ENCODE results near the gene XPA. TPM values are rescaled to one million over a fixed set of nuclear protein-coding genes. Genes with fewer than 3 reads are reported as not detected.

Gene XPA
- total RNA-seq, 4 donors from 2014 or later = 8.2 to 21.1 (median 15.0) TPM

GRCh38 chr9:97740848-97741821 is 44.0 kb upstream of the XPA start:
- H3K27ac ChIP-seq = no peak overlapping the region
- H3K9me3 ChIP-seq = no peaks in the 10 kb centered on the region
- WGBS = 1% methylated on average over 10 of the region's 56 CpGs
- H3K27me3 ChIP-seq = peaks cover 19% of the 10 kb centered on the region
- peak in 1 of 2 donors; percentile 62 for DNase-seq (ENCODE audit: low spot score in 2 of 2)
- peak overlapping the region; percentile 48 for H3K4me3 ChIP-seq
- TF ChIP-seq POLR2AphosphoS5 (IDR thresholded peaks at IDR 0.05) (peak in 1 of 3 donors; percentile 13), POLR2A (IDR thresholded peaks at IDR 0.05) (no peak), EP300 (IDR thresholded peaks at IDR 0.05) (no peak), CTCF (IDR thresholded peaks at IDR 0.05) (peak in 1 of 2 donors; percentile 20)
- peaks cover 17% of the 10 kb centered on the region for H3K4me1 ChIP-seq
- H3K36me3 ChIP-seq = no peaks in the 10 kb centered on the region

GRCh38 chr9:97737429-97737828 is 40.3 kb upstream of the XPA start:
- TF ChIP-seq EP300 (IDR thresholded peaks at IDR 0.05) = no peak
- TF ChIP-seq CTCF (IDR thresholded peaks at IDR 0.05) = no peak
- no peak for TF ChIP-seq POLR2A (IDR thresholded peaks at IDR 0.05)
- no peak for TF ChIP-seq POLR2AphosphoS5 (IDR thresholded peaks at IDR 0.05)
- H3K9me3 ChIP-seq = no peaks in the 10 kb centered on the region
- H3K4me3 ChIP-seq = no peak overlapping the region
- H3K4me1 ChIP-seq = peaks cover 17% of the 10 kb centered on the region
- no peak overlapping the region for H3K27ac ChIP-seq
- peaks cover 12% of the 10 kb centered on the region for H3K27me3 ChIP-seq
- H3K36me3 ChIP-seq = no peaks in the 10 kb centered on the region
- no peak for DNase-seq (ENCODE audit: low spot score in 2 of 2)
- WGBS = 51% methylated on average over 2 of the region's 3 CpGs

GRCh38 chr9:97735070-97735600 is 38.0 kb upstream of the XPA start:
- Histone ChIP-seq H3K36me3 (no peaks in the 10 kb centered on the region), H3K9me3 (no peaks in the 10 kb centered on the region), H3K27me3 (peaks cover 12% of the 10 kb centered on the region), H3K4me3 (no peak overlapping the region), H3K27ac (no peak overlapping the region), H3K4me1 (peaks cover under 1% of the 10 kb centered on the region)
- no peak for DNase-seq (ENCODE audit: low spot score in 2 of 2)
- WGBS = 94% methylated on average over 7 of the region's 7 CpGs
- TF ChIP-seq CTCF (IDR thresholded peaks at IDR 0.05) (no peak), POLR2AphosphoS5 (IDR thresholded peaks at IDR 0.05) (no peak), POLR2A (IDR thresholded peaks at IDR 0.05) (no peak), EP300 (IDR thresholded peaks at IDR 0.05) (no peak)

GRCh38 chr9:97726716-97727115 is 29.6 kb upstream of the XPA start:
- no peaks in the 10 kb centered on the region for H3K9me3 ChIP-seq
- no peak for DNase-seq (ENCODE audit: low spot score in 2 of 2)
- H3K27ac ChIP-seq = no peak overlapping the region
- H3K4me1 ChIP-seq = no peaks in the 10 kb centered on the region
- TF ChIP-seq EP300 (IDR thresholded peaks at IDR 0.05) (no peak), POLR2A (IDR thresholded peaks at IDR 0.05) (no peak), CTCF (IDR thresholded peaks at IDR 0.05) (no peak), POLR2AphosphoS5 (IDR thresholded peaks at IDR 0.05) (no peak)
- no peaks in the 10 kb centered on the region for H3K36me3 ChIP-seq
- no peaks in the 10 kb centered on the region for H3K27me3 ChIP-seq
- 89% methylated on average over 5 of the region's 5 CpGs for WGBS
- H3K4me3 ChIP-seq = no peak overlapping the region

GRCh38 chr9:97723819-97724218 is 26.7 kb upstream of the XPA start:
- no peak overlapping the region for H3K27ac ChIP-seq
- H3K27me3 ChIP-seq = no peaks in the 10 kb centered on the region
- H3K9me3 ChIP-seq = no peaks in the 10 kb centered on the region
- H3K4me3 ChIP-seq = no peak overlapping the region
- no peaks in the 10 kb centered on the region for H3K4me1 ChIP-seq
- WGBS = 67% methylated on average over 2 of the region's 2 CpGs
- no peaks in the 10 kb centered on the region for H3K36me3 ChIP-seq
- no peak for DNase-seq (ENCODE audit: low spot score in 2 of 2)
- no peak for TF ChIP-seq POLR2AphosphoS5 (IDR thresholded peaks at IDR 0.05)
- TF ChIP-seq CTCF (IDR thresholded peaks at IDR 0.05) = no peak
- TF ChIP-seq POLR2A (IDR thresholded peaks at IDR 0.05) = no peak
- no peak for TF ChIP-seq EP300 (IDR thresholded peaks at IDR 0.05)
